Left lung (tissue), 10 donors: ENCODE measurements around the gene FABP3. TPM values are rescaled to one million over a fixed set of nuclear protein-coding genes. Genes with fewer than 3 reads are reported as not detected.
A peak's percentile ranks its signal among the peaks of the same experiment; 100 is the strongest.

ENCODE experiments used
- ATAC-seq: fragments of 200-7000 bp; cut with Tn5 transposase; one replicate; pipeline ENCODE4 v1.9.1; 2020; ENCODE audit warnings: moderate library complexity
- DNase-seq, 4 donors: peaks; one replicate each; pipeline ENCODE4 v3.0.0-alpha.2; 2013 to 2020
- H3K27ac ChIP-seq, 2 donors: fragments of 200-600 bp; sonication (generic) in 1 of 2; one replicate each; pipeline versions ENCODE4 v1.5.0 to v1.8.0; 2020 to 2021
- H3K27me3 ChIP-seq, 2 donors: fragments of 200-600 bp; sonication (generic) in 1 of 2; one replicate each; pipeline versions ENCODE4 v1.5.0 to v1.8.0; 2020 to 2021
- H3K36me3 ChIP-seq, 2 donors: fragments of 200-600 bp; sonication (generic) in 1 of 2; one replicate each; pipeline versions ENCODE4 v1.5.0 to v1.8.0; 2020 to 2021
- H3K4me1 ChIP-seq, 2 donors: fragments of 200-600 bp; one replicate each; pipeline ENCODE4 v1.8.0; 2021
- H3K4me3 ChIP-seq, 2 donors: fragments of 200-600 bp; sonication (generic) in 1 of 2; one replicate each; pipeline versions ENCODE4 v1.5.0 to v1.8.0; 2020 to 2021; ENCODE audit warnings: mild to moderate bottlenecking in 1 of 2
- H3K9me3 ChIP-seq, 2 donors: fragments of 200-600 bp; sonication (generic) in 1 of 2; one replicate each; pipeline versions ENCODE4 v1.5.0 to v1.8.0; 2020 to 2021
- intact Hi-C, 2 donors: fragments of 100-400 bp; cut with DNase I; formaldehyde crosslinking; loops; one replicate each; pipeline versions ENCODE4 v1.11.2 to v1.14.2; 2022
- polyA plus RNA-seq, 6 donors: library from polyadenylated mRNA; unstranded; fragments of 120-200 nt; gene quantifications; one replicate each; pipeline ENCODE4 v1.2.1, GENCODE V29; 2013; ENCODE audit not compliant: insufficient read length in 6 of 6
- total RNA-seq, 2 donors: library from RNA; stranded (reverse); fragmentation: NEBNext Ultra II Directional; extraction: Animal tissue kit (Norgen Biotek cat#: 25700); gene quantifications; one replicate each; pipeline ENCODE4 v1.2.1, GENCODE V29; 2021
- TF ChIP-seq, protein P1 (sequence below), 2 donors: fragments of 200-600 bp; sonication (generic) in 1 of 2; IDR thresholded peaks; one replicate each; pipeline versions ENCODE4 v1.5.0 to v1.8.0; 2021; ENCODE audit warnings: antibody characterized with exemption in 2 of 2
- donor health status: DM: no; HTN: yes; CAD: no.
- donor health status: DM: no; HTN: no; CAD: no.

Gene FABP3
- total and polyA plus RNA-seq, 8 donors = 7.7 to 71.0 (median 9.4) TPM

DNA sequence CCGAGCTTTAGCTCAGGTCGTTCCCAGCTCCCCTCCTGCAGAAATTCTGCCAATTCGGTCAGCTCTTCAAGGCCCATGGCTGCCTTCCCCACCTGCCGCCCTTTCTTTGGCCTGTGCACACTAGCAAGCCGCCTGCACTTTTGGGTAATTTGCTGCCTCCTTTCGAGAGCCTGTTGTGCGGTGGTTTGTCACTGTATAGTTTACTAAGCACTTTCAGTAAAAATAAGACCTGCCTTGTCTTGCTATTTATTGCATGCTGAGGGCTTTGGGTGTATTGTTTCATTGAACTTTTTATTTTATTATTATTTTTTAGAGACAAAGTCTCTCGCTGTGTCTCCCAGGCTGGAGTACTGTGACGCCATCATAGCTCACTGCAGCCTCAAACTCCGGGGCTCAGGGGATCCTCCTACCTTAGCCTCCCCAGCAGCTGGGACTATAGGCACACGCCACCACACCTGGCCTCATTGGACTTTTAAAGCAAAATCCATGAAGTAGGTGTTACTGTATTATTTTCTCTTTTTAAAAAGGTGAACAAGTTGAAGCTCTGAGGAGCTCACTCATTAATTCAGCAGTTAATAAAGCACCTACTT lies 1.1 kb upstream of the FABP3 start:
- TF ChIP-seq, protein P1, sequence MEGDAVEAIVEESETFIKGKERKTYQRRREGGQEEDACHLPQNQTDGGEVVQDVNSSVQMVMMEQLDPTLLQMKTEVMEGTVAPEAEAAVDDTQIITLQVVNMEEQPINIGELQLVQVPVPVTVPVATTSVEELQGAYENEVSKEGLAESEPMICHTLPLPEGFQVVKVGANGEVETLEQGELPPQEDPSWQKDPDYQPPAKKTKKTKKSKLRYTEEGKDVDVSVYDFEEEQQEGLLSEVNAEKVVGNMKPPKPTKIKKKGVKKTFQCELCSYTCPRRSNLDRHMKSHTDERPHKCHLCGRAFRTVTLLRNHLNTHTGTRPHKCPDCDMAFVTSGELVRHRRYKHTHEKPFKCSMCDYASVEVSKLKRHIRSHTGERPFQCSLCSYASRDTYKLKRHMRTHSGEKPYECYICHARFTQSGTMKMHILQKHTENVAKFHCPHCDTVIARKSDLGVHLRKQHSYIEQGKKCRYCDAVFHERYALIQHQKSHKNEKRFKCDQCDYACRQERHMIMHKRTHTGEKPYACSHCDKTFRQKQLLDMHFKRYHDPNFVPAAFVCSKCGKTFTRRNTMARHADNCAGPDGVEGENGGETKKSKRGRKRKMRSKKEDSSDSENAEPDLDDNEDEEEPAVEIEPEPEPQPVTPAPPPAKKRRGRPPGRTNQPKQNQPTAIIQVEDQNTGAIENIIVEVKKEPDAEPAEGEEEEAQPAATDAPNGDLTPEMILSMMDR (IDR thresholded peaks at IDR 0.05) = no peak
- Histone ChIP-seq H3K4me1 (peaks cover 16 to 24% of the 10 kb centered on the region in 2 donors), H3K36me3 (no peaks in the 10 kb centered on the region), H3K27me3 (peaks cover 0 to 13% of the 10 kb centered on the region in 2 donors), H3K27ac (peak overlapping the region; percentile 20 to 80), H3K4me3 (peak overlapping the region in 1 of 2 donors; percentile 26), H3K9me3 (no peaks in the 10 kb centered on the region)
- DNase-seq (no peak), ATAC-seq (no peak)
- intact Hi-C loops = no loop called here

DNA sequence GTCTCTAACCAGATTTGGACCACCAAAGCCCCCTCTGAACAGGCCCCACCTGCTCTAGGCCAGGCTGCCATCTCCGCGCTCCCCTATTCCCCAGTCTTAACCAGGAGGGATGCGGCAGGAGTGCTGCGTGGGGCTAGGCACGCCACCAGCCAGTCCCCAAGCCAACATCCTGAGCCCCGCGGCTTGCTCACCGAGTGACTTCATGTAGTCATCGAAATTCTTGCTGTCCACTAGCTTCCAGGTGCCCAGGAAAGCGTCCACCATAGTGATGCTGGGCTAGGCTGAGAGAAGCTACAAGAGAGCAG lies 173 bp downstream of the FABP3 start:
- peaks cover 16 to 24% of the 10 kb centered on the region in 2 donors for H3K4me1 ChIP-seq
- no peaks in the 10 kb centered on the region for H3K9me3 ChIP-seq
- peaks cover 0 to 13% of the 10 kb centered on the region in 2 donors for H3K27me3 ChIP-seq
- intact Hi-C loops = no loop called here
- H3K27ac ChIP-seq = peak overlapping the region; percentile 20 to 80
- ATAC-seq (no peak), DNase-seq (no peak)
- TF ChIP-seq, protein P1 (IDR thresholded peaks at IDR 0.05) = no peak
- no peaks in the 10 kb centered on the region for H3K36me3 ChIP-seq
- H3K4me3 ChIP-seq = peak overlapping the region; percentile 20 to 26

DNA sequence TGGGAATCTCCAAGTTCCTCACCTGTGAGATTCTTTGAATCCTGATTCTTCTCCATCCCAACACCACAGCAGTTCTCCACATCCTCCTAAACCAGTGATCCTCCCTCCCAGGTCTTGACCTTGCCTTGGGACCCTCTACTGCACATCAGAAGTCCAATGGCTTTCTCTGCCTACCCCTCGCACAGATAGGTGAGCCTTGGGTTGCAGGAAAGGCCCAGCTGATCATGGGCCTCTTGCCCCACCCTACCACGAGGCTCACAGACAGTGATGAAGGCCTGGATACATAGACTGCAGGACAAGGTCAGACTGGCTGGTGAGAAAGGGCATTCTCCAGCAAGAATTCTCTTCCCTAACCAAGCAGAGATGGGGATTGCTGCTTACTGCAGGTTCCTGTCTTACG lies 825 bp downstream of the FABP3 start:
- Histone ChIP-seq H3K36me3 (peaks cover 0 to 2% of the 10 kb centered on the region in 2 donors), H3K4me3 (peak overlapping the region in 1 of 2 donors; percentile 26), H3K9me3 (no peaks in the 10 kb centered on the region), H3K27me3 (peaks cover 0 to 13% of the 10 kb centered on the region in 2 donors), H3K4me1 (peaks cover 16 to 24% of the 10 kb centered on the region in 2 donors), H3K27ac (no peak overlapping the region)
- DNase-seq (no peak), ATAC-seq (no peak)
- intact Hi-C loops = no loop called here
- TF ChIP-seq, protein P1 (IDR thresholded peaks at IDR 0.05) = no peak

DNA sequence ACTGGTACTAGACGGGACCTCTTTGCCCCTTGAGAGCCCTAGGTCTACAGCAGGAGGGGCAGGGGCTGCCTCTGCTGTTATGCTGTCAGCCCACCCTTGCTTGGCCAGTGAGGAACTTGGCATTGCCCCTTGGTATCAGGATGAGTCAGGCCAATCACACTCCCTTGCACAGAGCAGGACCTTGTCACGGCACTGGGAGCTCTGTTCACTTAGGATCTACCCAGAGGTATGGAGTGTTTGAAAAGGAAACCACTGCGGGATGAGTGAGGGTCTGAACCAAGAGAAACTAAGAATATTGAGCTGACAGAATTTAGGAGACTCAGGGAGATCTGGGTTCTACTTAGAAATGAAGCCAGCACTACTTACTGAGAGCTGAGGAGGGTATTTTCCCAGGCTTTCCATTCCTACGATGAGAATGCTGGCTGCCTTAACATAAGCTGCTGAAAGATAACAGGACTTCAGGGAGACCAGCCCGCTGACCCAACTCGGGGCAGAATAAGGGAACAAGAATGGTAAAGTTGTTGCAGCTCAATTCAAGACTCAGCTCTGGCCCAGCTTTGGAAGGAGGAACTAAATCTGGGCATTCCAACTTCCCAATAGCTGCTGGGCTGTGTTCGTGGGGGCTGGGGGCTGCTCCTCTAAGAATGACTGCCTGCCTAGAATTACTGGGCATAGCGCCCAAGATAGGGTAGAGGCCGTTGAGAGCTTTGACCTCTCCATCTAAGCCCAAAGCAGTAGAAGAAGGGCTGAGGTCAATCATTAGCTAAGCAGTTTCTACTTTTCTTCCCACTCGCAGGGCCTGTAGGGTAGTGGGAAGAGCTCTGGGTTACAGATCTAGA lies 1.5 kb downstream of the FABP3 start:
- Histone ChIP-seq H3K4me1 (peaks cover 16 to 24% of the 10 kb centered on the region in 2 donors), H3K4me3 (no peak overlapping the region), H3K9me3 (no peaks in the 10 kb centered on the region), H3K27ac (no peak overlapping the region), H3K27me3 (peaks cover 0 to 13% of the 10 kb centered on the region in 2 donors), H3K36me3 (peaks cover 0 to 9% of the 10 kb centered on the region in 2 donors)
- intact Hi-C loops = no loop called here
- no peak for DNase-seq
- TF ChIP-seq, protein P1 (IDR thresholded peaks at IDR 0.05) = no peak
- ATAC-seq = no peak

DNA sequence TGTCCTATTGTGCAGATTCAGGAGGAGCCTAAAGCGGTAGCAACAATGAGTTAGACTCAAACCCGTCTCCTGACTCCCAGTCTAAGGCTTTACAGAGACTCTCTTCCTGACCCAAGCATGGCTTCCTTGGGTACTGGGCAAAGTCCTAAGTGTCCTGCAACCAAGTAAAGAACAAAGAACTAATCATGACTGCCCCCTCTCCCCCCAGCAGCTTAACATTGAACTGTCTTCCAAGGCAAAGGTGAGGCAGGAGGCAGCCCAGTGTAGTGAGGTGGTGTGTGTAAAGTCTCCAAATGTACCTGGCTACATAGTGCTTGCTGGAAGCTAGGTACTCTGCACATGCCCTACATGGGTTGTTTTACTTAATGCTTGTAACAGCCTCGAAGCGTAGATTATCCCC lies 2.3 kb downstream of the FABP3 start:
- Histone ChIP-seq H3K4me3 (no peak overlapping the region), H3K4me1 (peaks cover 16 to 24% of the 10 kb centered on the region in 2 donors), H3K27ac (no peak overlapping the region), H3K36me3 (peaks cover 0 to 15% of the 10 kb centered on the region in 2 donors), H3K27me3 (peaks cover 0 to 13% of the 10 kb centered on the region in 2 donors), H3K9me3 (no peaks in the 10 kb centered on the region)
- no peak for DNase-seq
- intact Hi-C loops = no loop called here
- ATAC-seq = no peak
- TF ChIP-seq, protein P1 (IDR thresholded peaks at IDR 0.05) = no peak
